Prostate gland (tissue), 2 donors: ENCODE results near the gene CYP17A1. TPM values are rescaled to one million over a fixed set of nuclear protein-coding genes. Genes with fewer than 3 reads are reported as not detected.

Source experiments
- DNase-seq: peaks from one replicate; pipeline ENCODE4 v3.0.0-alpha.2; 2019; ENCODE audit warnings: low spot score
- H3K27ac ChIP-seq, 2 donors: fragments of 200-600 bp; sonication (generic); 2 replicates each; pipeline ENCODE4 v1.5.1; 2017 to 2019
- H3K27me3 ChIP-seq: fragments of 200-600 bp; sonication (generic); replicated peaks from 2 replicates; pipeline ENCODE4 v1.5.1; 2019; ENCODE audit not compliant: insufficient read depth
- H3K36me3 ChIP-seq, 2 donors: fragments of 200-600 bp; sonication (generic); 1 replicate in 1 of 2; 2 replicates in 1 of 2; pipeline versions ENCODE4 v1.5.1 to v1.8.1; 2017 to 2019
- H3K4me1 ChIP-seq: fragments of 200-600 bp; sonication (generic); replicated peaks from 2 replicates; pipeline ENCODE4 v1.5.1; 2019
- H3K4me3 ChIP-seq, 2 donors: fragments of 200-600 bp; sonication (generic); 2 replicates each; pipeline ENCODE4 v1.5.1; 2017 to 2019
- H3K9me3 ChIP-seq: fragments of 200-600 bp; sonication (generic); 2 replicates; pipeline ENCODE4 v1.5.1; 2017
- POLR2A ChIP-seq: fragments of 450-650 bp; IDR thresholded peaks from one replicate; pipeline ENCODE4 v1.6.1; 2016; ENCODE audit warnings: antibody characterized with exemption, mild to moderate bottlenecking
- POLR2AphosphoS5 ChIP-seq: sonication (generic); formaldehyde crosslinking; IDR thresholded peaks from one replicate; pipeline ENCODE4 v1.6.1; 2017; ENCODE audit warnings: antibody characterized with exemption
- WGBS: methylation state at CpG from one replicate; pipeline ENCODE4 v1.1.5; 2018; 5-methylcytosine and 5-hydroxymethylcytosine counted together
- intact Hi-C: fragments of 100-400 bp; cut with DNase I; formaldehyde crosslinking; loops from one replicate; pipeline ENCODE4 v1.14.2; 2022
- total RNA-seq, 2 donors: library from RNA; depleted of rRNA; stranded (reverse); fragments of >200 nt; gene quantifications; one replicate each; pipeline ENCODE4 v1.1.0, GENCODE V29; 2016
- TF ChIP-seq, protein P1 (sequence below), 4 experiments: fragments of 200-600 bp in 2 of 4; fragments of 450-650 bp in 2 of 4; sonication (generic) in 2 of 4; IDR thresholded peaks; 1 replicate in 3 of 4; 2 replicates in 1 of 4; pipeline ENCODE4 v1.5.1; 2016 to 2019; ENCODE audit warnings: antibody characterized with exemption in 4 of 4, mild to moderate bottlenecking in 2 of 4, moderate library complexity in 2 of 4

The CYP17A1 gene
- total RNA-seq, 2 donors from 2014 or later, result 12.8 TPM; not detected in 1

DNA sequence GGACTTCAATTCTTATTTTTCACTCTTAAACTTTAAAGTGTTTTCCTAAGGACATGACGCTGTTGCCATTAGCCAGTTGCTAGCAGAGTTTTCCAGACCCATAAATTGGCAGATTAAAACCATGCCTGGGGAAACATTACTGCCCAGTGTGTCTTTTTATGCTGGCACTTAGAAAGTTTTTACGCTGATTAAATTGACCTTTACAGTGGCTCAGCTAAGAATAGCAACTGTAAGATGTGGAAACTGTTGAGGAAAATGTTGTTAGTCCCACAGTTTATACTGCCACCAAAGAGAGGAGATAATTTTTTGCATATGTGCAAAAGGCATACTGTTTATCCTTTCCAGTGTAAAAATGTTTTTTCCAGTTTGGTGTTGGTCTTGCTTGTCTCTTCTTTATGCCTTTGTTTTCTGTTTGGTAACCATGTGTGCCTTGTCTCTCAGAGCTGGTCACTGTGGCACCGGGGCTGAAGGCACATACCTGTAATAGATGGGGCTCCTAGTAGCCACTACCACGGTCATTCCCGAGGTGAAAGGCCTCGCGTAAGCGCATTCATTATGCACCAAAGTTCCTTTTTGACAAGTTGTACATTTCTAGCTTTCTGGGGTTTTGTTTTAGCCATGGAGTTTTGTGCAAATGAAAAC is 45.3 kb downstream of the CYP17A1 start:
- 48% methylated on average over 8 of the region's 8 CpGs for WGBS
- intact Hi-C loops, result no loop called here
- no peaks in the 10 kb centered on the region for H3K36me3 ChIP-seq
- peaks cover 26% of the 10 kb centered on the region for H3K4me1 ChIP-seq
- DNase-seq, result no peak
- no peaks in the 10 kb centered on the region for H3K9me3 ChIP-seq
- H3K27ac ChIP-seq, result peak overlapping the region; percentile 14 to 66
- no peaks in the 10 kb centered on the region for H3K27me3 ChIP-seq
- no peak overlapping the region for H3K4me3 ChIP-seq
- TF ChIP-seq POLR2AphosphoS5 (no peak), POLR2A (no peak)
- TF ChIP-seq, protein P1, sequence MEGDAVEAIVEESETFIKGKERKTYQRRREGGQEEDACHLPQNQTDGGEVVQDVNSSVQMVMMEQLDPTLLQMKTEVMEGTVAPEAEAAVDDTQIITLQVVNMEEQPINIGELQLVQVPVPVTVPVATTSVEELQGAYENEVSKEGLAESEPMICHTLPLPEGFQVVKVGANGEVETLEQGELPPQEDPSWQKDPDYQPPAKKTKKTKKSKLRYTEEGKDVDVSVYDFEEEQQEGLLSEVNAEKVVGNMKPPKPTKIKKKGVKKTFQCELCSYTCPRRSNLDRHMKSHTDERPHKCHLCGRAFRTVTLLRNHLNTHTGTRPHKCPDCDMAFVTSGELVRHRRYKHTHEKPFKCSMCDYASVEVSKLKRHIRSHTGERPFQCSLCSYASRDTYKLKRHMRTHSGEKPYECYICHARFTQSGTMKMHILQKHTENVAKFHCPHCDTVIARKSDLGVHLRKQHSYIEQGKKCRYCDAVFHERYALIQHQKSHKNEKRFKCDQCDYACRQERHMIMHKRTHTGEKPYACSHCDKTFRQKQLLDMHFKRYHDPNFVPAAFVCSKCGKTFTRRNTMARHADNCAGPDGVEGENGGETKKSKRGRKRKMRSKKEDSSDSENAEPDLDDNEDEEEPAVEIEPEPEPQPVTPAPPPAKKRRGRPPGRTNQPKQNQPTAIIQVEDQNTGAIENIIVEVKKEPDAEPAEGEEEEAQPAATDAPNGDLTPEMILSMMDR (IDR thresholded peaks at IDR 0.05), result no peak

DNA sequence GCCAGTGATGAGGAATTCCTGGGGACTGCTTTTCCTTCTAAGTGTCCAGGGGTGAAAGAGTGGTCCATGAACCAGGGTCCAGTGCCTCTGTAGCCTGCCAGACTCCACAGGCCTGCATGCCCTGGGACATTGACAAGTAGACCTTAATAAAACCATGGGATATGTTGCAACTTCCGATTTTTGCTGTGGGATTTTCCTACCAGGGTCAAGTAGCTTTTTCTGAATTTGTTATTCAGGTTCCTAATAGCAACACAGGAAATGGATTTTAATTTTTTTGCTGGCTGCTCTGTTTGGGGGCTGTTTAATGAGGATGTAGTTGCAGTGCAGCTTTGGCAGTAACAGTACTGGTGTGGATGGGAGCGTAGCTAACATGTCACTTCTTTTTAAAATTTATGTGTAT is 51.4 kb downstream of the CYP17A1 start:
- 38% methylated on average over 2 of the region's 2 CpGs for WGBS
- TF ChIP-seq, protein P1 (IDR thresholded peaks at IDR 0.05), result no peak
- TF ChIP-seq POLR2A, result no peak
- peak; percentile 44 for TF ChIP-seq POLR2AphosphoS5
- H3K4me1 ChIP-seq, result peaks cover 34% of the 10 kb centered on the region
- no peaks in the 10 kb centered on the region for H3K9me3 ChIP-seq
- peak overlapping the region; percentile 34 to 47 for H3K27ac ChIP-seq
- no peaks in the 10 kb centered on the region for H3K27me3 ChIP-seq
- intact Hi-C loops, result no loop called here
- DNase-seq, result no peak
- no peaks in the 10 kb centered on the region for H3K36me3 ChIP-seq
- H3K4me3 ChIP-seq, result no peak overlapping the region

DNA sequence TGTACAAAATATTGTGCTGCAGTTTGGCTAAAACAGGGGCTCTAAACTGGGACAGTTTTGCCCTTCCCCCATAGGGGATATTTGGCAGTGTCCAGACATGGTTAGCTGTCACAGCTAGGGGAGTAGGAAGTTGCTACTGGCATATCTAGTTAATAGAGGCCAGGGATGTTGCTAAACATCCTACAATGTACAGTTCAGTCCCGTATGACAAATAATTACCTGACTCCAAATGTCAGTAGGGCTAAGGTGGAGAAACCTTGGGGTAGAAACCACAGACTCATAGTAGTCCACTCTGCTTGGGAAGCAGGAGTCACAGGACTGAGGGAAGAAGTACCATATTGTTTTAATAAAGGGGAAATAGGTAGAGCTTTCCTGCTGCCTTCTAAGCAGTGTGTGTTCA is 53.6 kb downstream of the CYP17A1 start:
- no peaks in the 10 kb centered on the region for H3K27me3 ChIP-seq
- no peak overlapping the region for H3K4me3 ChIP-seq
- no peaks in the 10 kb centered on the region for H3K9me3 ChIP-seq
- H3K4me1 ChIP-seq, result peaks cover 36% of the 10 kb centered on the region
- intact Hi-C loops, result no loop called here
- H3K27ac ChIP-seq, result peak overlapping the region; percentile 92 to 95
- DNase-seq, result no peak
- 43% methylated on average over 1 of the region's 1 CpG for WGBS
- TF ChIP-seq POLR2A (no peak), POLR2AphosphoS5 (no peak)
- TF ChIP-seq, protein P1 (IDR thresholded peaks at IDR 0.05), result no peak
- no peaks in the 10 kb centered on the region for H3K36me3 ChIP-seq

DNA sequence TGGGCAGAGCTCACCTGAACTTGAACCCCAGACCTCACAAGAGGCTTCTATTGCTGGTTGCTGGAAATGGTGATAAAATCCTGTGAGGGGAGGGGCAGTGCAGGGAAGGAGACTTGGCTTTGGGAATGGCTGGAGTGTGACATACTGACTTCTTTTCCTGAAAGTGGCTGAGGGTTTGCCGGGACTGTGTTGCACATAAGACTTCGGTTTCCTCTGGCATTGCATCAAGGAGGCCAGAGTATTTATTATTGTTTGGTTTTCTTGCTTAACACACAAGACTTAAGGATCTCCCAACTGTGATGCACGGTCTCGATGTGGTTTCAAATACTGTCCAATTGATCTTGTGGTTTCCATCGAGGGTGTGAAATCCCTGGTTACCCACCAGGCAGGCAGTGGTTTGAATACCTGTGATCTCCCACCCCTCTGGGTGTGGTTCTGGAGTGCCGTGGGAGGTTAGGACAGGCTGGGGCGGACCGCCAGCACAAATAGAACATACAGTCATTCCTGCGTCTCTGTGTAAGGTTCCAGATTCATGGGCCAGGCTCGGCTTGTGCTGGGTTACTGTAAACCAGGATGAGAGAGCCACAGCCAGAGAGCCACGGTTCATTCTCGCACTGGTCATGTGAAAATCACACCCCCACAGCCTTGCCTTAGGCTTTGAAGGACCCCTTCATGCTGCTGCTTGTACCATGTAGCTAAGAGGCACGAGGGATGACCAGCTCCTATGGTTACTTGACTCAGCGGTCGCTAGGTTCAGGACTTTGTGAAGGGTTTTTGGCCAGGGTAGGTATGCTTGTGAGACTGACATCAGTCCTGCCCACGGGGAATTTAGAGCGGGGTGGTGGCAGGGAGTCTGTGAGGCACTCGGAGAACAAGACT is 54.3 kb downstream of the CYP17A1 start:
- H3K36me3 ChIP-seq, result no peaks in the 10 kb centered on the region
- intact Hi-C loops, result no loop called here
- 19% methylated on average over 18 of the region's 18 CpGs for WGBS
- peak; percentile 85 for DNase-seq
- no peaks in the 10 kb centered on the region for H3K27me3 ChIP-seq
- peak; percentile 61 for TF ChIP-seq POLR2AphosphoS5
- TF ChIP-seq, protein P1 (IDR thresholded peaks at IDR 0.05), result no peak
- peaks cover 40% of the 10 kb centered on the region for H3K4me1 ChIP-seq
- no peaks in the 10 kb centered on the region for H3K9me3 ChIP-seq
- peak overlapping the region in 1 of 2 donors; percentile 20 for H3K4me3 ChIP-seq
- H3K27ac ChIP-seq, result peak overlapping the region; percentile 92 to 95
